ENCODE measurements around the gene CRYBA4.

GRCh38 chr22:26656891-26657851 lies 35.4 kb downstream of the CRYBA4 start, which contains the start of gene MIAT:
- TF ChIP-seq BHLHE40 (IDR thresholded peaks at IDR 0.05; ENCODE audit: borderline replicate concordance) (no peak), FOXM1 (IDR thresholded peaks at IDR 0.05; ENCODE audit: borderline replicate concordance) (no peak), L3MBTL2 (conservative IDR thresholded peaks at IDR 0.05) (no peak), PKNOX1 (IDR thresholded peaks at IDR 0.05) (no peak), FOXK2 (IDR thresholded peaks at IDR 0.05) (no peak), SUZ12 (IDR thresholded peaks at IDR 0.05) (no peak), SP1 (IDR thresholded peaks at IDR 0.05) (no peak), HDGF (IDR thresholded peaks at IDR 0.05; ENCODE audit: borderline replicate concordance) (no peak), LEF1 (IDR thresholded peaks at IDR 0.05; ENCODE audit: borderline replicate concordance) (no peak), NFRKB (IDR thresholded peaks at IDR 0.05) (no peak), TARDBP (IDR thresholded peaks at IDR 0.05) (no peak), ARNT (IDR thresholded peaks at IDR 0.05) (no peak)
